GM23338 (cell line): ENCODE data around the gene CDCA7L. TPM values are rescaled to one million over a fixed set of nuclear protein-coding genes. Genes with fewer than 3 reads are reported as not detected.

Experiments
- ATAC-seq: fragments of 200-7000 bp; cut with Tn5 transposase; 3 replicates; pipeline ENCODE4 v1.9.1; 2020
- DNase-seq: peaks from one replicate; pipeline ENCODE4 v3.0.0-alpha.2; 2015; ENCODE audit warnings: low spot score
- H2AFZ ChIP-seq: fragments of 200-600 bp; sonication (generic); 2 replicates; pipeline ENCODE4 v1.8.0; 2016; ENCODE audit warnings: antibody characterized with exemption, mild to moderate bottlenecking, moderate library complexity
- H3F3A ChIP-seq: fragments of 200-600 bp; sonication (generic); replicated peaks from 2 replicates; pipeline ENCODE4 v1.8.0; 2017; ENCODE audit warnings: antibody characterized with exemption, mixed run types, low read depth
- H3K27ac ChIP-seq: fragments of 200-600 bp; sonication (generic); 2 replicates; pipeline ENCODE4 v1.6.1; 2016; ENCODE audit warnings: low read depth
- H3K27me3 ChIP-seq: fragments of 200-600 bp; sonication (generic); 2 replicates; pipeline ENCODE4 v1.8.0; 2016; ENCODE audit warnings: mild to moderate bottlenecking, mixed run types, moderate library complexity; ENCODE audit not compliant: insufficient read depth
- H3K36me3 ChIP-seq: fragments of 200-600 bp; sonication (generic); 2 replicates; pipeline ENCODE4 v1.8.0; 2016; ENCODE audit warnings: mild to moderate bottlenecking; ENCODE audit not compliant: insufficient read depth
- H3K4me1 ChIP-seq: fragments of 200-600 bp; sonication (generic); 2 replicates; pipeline ENCODE4 v1.8.0; 2016; ENCODE audit warnings: mild to moderate bottlenecking, moderate library complexity; ENCODE audit not compliant: insufficient read depth
- H3K4me2 ChIP-seq: fragments of 200-600 bp; sonication (generic); 2 replicates; pipeline ENCODE4 v1.7.1; 2017; ENCODE audit warnings: mixed run types
- H3K4me3 ChIP-seq: fragments of 200-600 bp; sonication (generic); 2 replicates; pipeline ENCODE4 v1.6.1; 2016; ENCODE audit warnings: mixed run types
- H3K79me2 ChIP-seq: fragments of 200-600 bp; sonication (generic); replicated peaks from 2 replicates; pipeline ENCODE4 v1.8.0; 2017; ENCODE audit warnings: mild to moderate bottlenecking; ENCODE audit not compliant: insufficient read depth
- H3K9me2 ChIP-seq: fragments of 200-600 bp; sonication (generic); 2 replicates; pipeline ENCODE4 v1.8.0; 2017; ENCODE audit not compliant: insufficient read depth
- H4K20me1 ChIP-seq: fragments of 200-600 bp; sonication (generic); replicated peaks from 2 replicates; pipeline ENCODE4 v1.8.0; 2017; ENCODE audit warnings: mild to moderate bottlenecking; ENCODE audit not compliant: insufficient read depth
- H3K27ac Mint-ChIP-seq: 2 replicates; pipeline ENCODE4 v1.8.0; 2020; ENCODE audit warnings: inconsistent platforms, mild to moderate bottlenecking, moderate library complexity, mixed read lengths
- H3K27me3 Mint-ChIP-seq: 3 replicates; pipeline ENCODE4 v1.8.0; 2022; ENCODE audit warnings: low read depth, mild to moderate bottlenecking, moderate library complexity, mixed read lengths, inconsistent platforms; ENCODE audit not compliant: insufficient read depth, poor library complexity
- H3K36me3 Mint-ChIP-seq: 3 replicates; pipeline ENCODE4 v1.8.0; 2021; ENCODE audit warnings: low read depth, mild to moderate bottlenecking, inconsistent platforms, moderate library complexity, mixed read lengths
- H3K4me1 Mint-ChIP-seq: 3 replicates; pipeline ENCODE4 v1.8.0; 2020; ENCODE audit warnings: mild to moderate bottlenecking, inconsistent platforms, mixed read lengths
- H3K4me3 Mint-ChIP-seq: 3 replicates; pipeline ENCODE4 v1.8.0; 2021; ENCODE audit warnings: moderate library complexity, mild to moderate bottlenecking, inconsistent platforms, mixed read lengths
- H3K9me3 Mint-ChIP-seq: 3 replicates; pipeline ENCODE4 v1.8.0; 2020; ENCODE audit warnings: moderate library complexity, mild to moderate bottlenecking, inconsistent platforms, mixed read lengths
- CREB1 ChIP-seq: fragments of 250-450 bp; sonication (Bioruptor Pico); IDR thresholded peaks from 2 replicates; pipeline ENCODE4 v1.5.0; 2020; ENCODE audit warnings: low read depth, mild to moderate bottlenecking, moderate library complexity
- ETS1 ChIP-seq: IDR thresholded peaks from 2 replicates; pipeline ENCODE4 v1.6.1; 2016; ENCODE audit warnings: antibody characterized with exemption
- EZH2 ChIP-seq: fragments of 200-600 bp; sonication (generic); IDR thresholded peaks from one replicate; pipeline ENCODE4 v1.8.0; 2017; ENCODE audit warnings: antibody characterized with exemption, mild to moderate bottlenecking, low read depth; ENCODE audit not compliant: unreplicated experiment
- EZH2phosphoT487 ChIP-seq: fragments of 200-600 bp; sonication (generic); IDR thresholded peaks from one replicate; pipeline ENCODE4 v1.8.1; 2018; ENCODE audit warnings: antibody characterized with exemption; ENCODE audit not compliant: unreplicated experiment
- JUNB ChIP-seq: IDR thresholded peaks from one replicate; pipeline ENCODE4 v1.6.1; 2016; ENCODE audit warnings: antibody characterized with exemption; ENCODE audit not compliant: unreplicated experiment
- NANOG ChIP-seq: IDR thresholded peaks from 2 replicates; pipeline ENCODE4 v1.6.1; 2016; ENCODE audit warnings: antibody characterized with exemption, borderline replicate concordance
- POLR2AphosphoS5 ChIP-seq: IDR thresholded peaks from 2 replicates; pipeline ENCODE4 v1.6.1; 2016; ENCODE audit warnings: antibody characterized with exemption, low read depth
- STAT1 ChIP-seq: IDR thresholded peaks from one replicate; pipeline ENCODE4 v1.6.1; 2016; ENCODE audit warnings: antibody characterized with exemption; ENCODE audit not compliant: unreplicated experiment
- ZNF114 ChIP-seq: fragments of 250-450 bp; sonication (Bioruptor Pico); IDR thresholded peaks from 2 replicates; pipeline ENCODE4 v1.5.0; 2020; ENCODE audit warnings: mild to moderate bottlenecking, moderate library complexity
- ZNF331 ChIP-seq: fragments of 250-450 bp; sonication (Bioruptor Pico); IDR thresholded peaks from 2 replicates; pipeline ENCODE4 v1.5.0; 2020; ENCODE audit warnings: low read depth, mild to moderate bottlenecking, moderate library complexity
- polyA plus RNA-seq: library from polyadenylated mRNA; unstranded; fragments of >200 nt; fragmentation: Nextera tagmentation; extraction: Ambion mirVana; gene quantifications from 2 replicates; pipeline ENCODE4 v1.2.1, GENCODE V29; 2016
- total RNA-seq: library from RNA; depleted of rRNA; stranded (reverse); fragments of >200 nt; shearing (Covaris generic); gene quantifications from 2 replicates; pipeline ENCODE4 v1.2.3, GENCODE V29; 2014
- TF ChIP-seq, protein P1 (sequence below), 2 experiments: fragments of 200-600 bp in 1 of 2; sonication (generic) in 1 of 2; conservative IDR thresholded peaks; 2 replicates each; pipeline versions ENCODE4 v1.5.1 to v1.6.1; 2016 to 2017; ENCODE audit warnings: antibody characterized with exemption in 2 of 2, low read depth in 2 of 2, mild to moderate bottlenecking in 2 of 2, moderate library complexity in 1 of 2
- TF ChIP-seq, protein P2 (sequence below): fragments of 250-450 bp; sonication (Bioruptor Pico); IDR thresholded peaks from 2 replicates; pipeline ENCODE4 v1.5.0; 2020; ENCODE audit warnings: mild to moderate bottlenecking, moderate library complexity

The CDCA7L gene
- total and polyA plus RNA-seq, 2 experiments from 2014 or later: 174 to 187 TPM

DNA sequence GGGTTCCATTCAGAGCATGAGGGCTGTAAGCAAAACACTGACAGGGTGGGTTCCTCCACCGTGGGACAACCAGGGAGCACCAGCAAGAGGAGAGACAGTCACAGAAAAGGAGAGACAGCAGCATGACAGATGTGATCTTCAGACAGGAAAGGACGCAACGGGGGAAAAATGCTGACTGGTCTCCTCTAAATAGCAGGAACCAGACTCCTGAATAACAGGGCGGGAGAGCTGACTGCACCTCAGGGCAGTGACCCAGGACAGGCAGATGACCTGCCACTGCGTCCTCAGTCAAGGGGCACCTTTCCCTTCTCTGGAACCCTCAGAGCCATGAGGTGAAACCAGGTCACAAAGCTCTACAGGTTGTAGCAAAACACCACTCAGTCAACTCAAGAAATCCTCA lies 37.0 kb downstream of the CDCA7L start:
- Histone ChIP-seq H3K4me3 (no peak overlapping the region), H3K79me2 (peaks cover 21% of the 10 kb centered on the region), H3F3A (no peaks in the 10 kb centered on the region), H3K4me1 (no peaks in the 10 kb centered on the region), H3K27me3 (no peaks in the 10 kb centered on the region), H3K27ac (no peak overlapping the region), H4K20me1 (peaks cover 14% of the 10 kb centered on the region), H3K4me2 (no peak overlapping the region), H3K9me2 (no peaks in the 10 kb centered on the region), H2AFZ (no peak overlapping the region), H3K36me3 (peaks cover 44% of the 10 kb centered on the region)
- Mint-ChIP-seq H3K4me1 (no peaks in the 10 kb centered on the region), H3K9me3 (no peaks in the 10 kb centered on the region), H3K4me3 (no peak overlapping the region), H3K27me3 (peaks cover 2% of the 10 kb centered on the region), H3K36me3 (peaks cover 90% of the 10 kb centered on the region), H3K27ac (no peak overlapping the region)
- DNase-seq (no peak), ATAC-seq (no peak)
- no peak for TF ChIP-seq ZNF331 (CRISPR knock-in tag)
- TF ChIP-seq, protein P1, sequence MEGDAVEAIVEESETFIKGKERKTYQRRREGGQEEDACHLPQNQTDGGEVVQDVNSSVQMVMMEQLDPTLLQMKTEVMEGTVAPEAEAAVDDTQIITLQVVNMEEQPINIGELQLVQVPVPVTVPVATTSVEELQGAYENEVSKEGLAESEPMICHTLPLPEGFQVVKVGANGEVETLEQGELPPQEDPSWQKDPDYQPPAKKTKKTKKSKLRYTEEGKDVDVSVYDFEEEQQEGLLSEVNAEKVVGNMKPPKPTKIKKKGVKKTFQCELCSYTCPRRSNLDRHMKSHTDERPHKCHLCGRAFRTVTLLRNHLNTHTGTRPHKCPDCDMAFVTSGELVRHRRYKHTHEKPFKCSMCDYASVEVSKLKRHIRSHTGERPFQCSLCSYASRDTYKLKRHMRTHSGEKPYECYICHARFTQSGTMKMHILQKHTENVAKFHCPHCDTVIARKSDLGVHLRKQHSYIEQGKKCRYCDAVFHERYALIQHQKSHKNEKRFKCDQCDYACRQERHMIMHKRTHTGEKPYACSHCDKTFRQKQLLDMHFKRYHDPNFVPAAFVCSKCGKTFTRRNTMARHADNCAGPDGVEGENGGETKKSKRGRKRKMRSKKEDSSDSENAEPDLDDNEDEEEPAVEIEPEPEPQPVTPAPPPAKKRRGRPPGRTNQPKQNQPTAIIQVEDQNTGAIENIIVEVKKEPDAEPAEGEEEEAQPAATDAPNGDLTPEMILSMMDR (conservative IDR thresholded peaks at IDR 0.05; ENCODE audit: low read depth in 2 of 2): no peak
- TF ChIP-seq EZH2: no peak
- no peak for TF ChIP-seq ZNF114 (CRISPR knock-in tag)
- no peak for TF ChIP-seq NANOG
- no peak for TF ChIP-seq STAT1
- TF ChIP-seq JUNB: no peak
- TF ChIP-seq, protein P2, sequence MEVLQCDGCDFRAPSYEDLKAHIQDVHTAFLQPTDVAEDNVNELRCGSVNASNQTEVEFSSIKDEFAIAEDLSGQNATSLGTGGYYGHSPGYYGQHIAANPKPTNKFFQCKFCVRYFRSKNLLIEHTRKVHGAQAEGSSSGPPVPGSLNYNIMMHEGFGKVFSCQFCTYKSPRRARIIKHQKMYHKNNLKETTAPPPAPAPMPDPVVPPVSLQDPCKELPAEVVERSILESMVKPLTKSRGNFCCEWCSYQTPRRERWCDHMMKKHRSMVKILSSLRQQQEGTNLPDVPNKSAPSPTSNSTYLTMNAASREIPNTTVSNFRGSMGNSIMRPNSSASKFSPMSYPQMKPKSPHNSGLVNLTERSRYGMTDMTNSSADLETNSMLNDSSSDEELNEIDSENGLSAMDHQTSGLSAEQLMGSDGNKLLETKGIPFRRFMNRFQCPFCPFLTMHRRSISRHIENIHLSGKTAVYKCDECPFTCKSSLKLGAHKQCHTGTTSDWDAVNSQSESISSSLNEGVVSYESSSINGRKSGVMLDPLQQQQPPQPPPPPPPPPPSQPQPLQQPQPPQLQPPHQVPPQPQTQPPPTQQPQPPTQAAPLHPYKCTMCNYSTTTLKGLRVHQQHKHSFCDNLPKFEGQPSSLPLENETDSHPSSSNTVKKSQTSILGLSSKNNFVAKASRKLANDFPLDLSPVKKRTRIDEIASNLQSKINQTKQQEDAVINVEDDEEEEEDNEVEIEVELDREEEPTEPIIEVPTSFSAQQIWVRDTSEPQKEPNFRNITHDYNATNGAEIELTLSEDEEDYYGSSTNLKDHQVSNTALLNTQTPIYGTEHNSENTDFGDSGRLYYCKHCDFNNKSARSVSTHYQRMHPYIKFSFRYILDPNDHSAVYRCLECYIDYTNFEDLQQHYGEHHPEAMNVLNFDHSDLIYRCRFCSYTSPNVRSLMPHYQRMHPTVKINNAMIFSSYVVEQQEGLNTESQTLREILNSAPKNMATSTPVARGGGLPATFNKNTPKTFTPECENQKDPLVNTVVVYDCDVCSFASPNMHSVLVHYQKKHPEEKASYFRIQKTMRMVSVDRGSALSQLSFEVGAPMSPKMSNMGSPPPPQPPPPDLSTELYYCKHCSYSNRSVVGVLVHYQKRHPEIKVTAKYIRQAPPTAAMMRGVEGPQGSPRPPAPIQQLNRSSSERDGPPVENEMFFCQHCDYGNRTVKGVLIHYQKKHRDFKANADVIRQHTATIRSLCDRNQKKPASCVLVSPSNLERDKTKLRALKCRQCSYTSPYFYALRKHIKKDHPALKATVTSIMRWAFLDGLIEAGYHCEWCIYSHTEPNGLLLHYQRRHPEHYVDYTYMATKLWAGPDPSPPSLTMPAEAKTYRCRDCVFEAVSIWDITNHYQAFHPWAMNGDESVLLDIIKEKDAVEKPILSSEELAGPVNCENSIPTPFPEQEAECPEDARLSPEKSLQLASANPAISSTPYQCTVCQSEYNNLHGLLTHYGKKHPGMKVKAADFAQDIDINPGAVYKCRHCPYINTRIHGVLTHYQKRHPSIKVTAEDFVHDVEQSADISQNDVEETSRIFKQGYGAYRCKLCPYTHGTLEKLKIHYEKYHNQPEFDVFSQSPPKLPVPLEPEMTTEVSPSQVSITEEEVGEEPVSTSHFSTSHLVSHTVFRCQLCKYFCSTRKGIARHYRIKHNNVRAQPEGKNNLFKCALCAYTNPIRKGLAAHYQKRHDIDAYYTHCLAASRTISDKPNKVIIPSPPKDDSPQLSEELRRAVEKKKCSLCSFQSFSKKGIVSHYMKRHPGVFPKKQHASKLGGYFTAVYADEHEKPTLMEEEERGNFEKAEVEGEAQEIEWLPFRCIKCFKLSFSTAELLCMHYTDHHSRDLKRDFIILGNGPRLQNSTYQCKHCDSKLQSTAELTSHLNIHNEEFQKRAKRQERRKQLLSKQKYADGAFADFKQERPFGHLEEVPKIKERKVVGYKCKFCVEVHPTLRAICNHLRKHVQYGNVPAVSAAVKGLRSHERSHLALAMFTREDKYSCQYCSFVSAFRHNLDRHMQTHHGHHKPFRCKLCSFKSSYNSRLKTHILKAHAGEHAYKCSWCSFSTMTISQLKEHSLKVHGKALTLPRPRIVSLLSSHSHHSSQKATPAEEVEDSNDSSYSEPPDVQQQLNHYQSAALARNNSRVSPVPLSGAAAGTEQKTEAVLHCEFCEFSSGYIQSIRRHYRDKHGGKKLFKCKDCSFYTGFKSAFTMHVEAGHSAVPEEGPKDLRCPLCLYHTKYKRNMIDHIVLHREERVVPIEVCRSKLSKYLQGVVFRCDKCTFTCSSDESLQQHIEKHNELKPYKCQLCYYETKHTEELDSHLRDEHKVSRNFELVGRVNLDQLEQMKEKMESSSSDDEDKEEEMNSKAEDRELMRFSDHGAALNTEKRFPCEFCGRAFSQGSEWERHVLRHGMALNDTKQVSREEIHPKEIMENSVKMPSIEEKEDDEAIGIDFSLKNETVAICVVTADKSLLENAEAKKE (CRISPR knock-in tag): no peak
- no peak for TF ChIP-seq ETS1
- TF ChIP-seq EZH2phosphoT487: no peak
- no peak for TF ChIP-seq POLR2AphosphoS5
- TF ChIP-seq CREB1 (CRISPR knock-in tag): no peak
